SH-SY5Y (cell line): ENCODE measurements around the gene ENGASE.

Source experiments
- GATA2 ChIP-seq: IDR thresholded peaks from 2 replicates; pipeline ENCODE4 v1.6.1; 2011; ENCODE audit warnings: mild to moderate bottlenecking, low read depth, low read length
- GATA3 ChIP-seq: IDR thresholded peaks from 2 replicates; pipeline ENCODE4 v1.6.1; 2011; ENCODE audit warnings: low read depth, mild to moderate bottlenecking, low read length, moderate library complexity

Gene ENGASE

GRCh38 chr17:79074649-79075445, at the start of gene ENGASE:
Gene ENGASE (plus strand): TSS chr17:79074824. CDS start chr17:79074945, 121 bp downstream.
- TF ChIP-seq GATA3 (no peak), GATA2 (no peak)

- TF ChIP-seq GATA3 (no peak), GATA2 (no peak)
Observed at GRCh38 chr17:79024901-79025737, 49.5 kb upstream of the ENGASE start.

DNA sequence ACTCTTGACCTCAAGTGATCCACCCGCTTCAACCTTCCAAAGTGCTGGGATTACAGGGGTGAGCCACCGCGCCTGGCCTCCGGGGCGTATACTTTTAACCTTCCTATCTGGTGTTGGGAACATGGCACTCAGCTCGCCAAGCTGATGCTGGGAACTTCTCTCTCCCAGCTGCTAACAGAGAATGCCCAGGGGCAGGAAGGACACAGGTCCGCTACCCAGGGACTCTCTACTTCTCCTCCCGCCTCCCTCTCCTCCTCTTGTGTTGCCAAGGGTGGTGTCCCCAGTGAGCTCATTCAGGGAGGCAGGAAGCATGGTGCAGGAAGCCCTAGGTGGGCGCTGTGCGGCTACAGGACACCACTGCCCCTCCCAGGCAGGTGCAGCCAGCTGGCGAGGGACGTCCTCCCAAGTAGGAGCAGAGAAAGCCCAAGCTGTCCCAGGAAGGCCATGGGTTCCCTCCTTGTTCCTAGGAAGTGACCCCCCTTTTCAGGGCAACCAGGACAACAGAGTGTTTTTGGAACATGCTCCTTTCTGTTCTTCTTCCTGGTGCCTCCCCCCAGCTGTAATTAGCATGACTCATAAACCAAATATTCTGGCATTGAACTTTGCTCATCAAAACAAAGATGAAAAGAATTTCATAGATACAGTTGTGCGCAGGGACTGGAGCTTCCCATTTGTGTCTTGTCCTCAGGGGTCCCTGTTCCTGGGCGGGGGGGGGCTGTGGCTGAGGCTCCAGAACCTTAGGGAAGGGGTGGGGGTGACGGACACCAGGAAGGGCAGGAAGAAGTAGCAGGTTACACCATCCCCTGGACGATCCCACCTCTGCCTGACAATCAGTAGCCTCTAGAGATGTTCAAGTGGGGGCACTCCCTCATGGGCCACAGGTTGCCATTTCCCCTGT, 48.0 kb upstream of the ENGASE start:
- TF ChIP-seq GATA3, result no peak
- no peak for TF ChIP-seq GATA2

GRCh38 chr17:79027274-79027924, 47.2 kb upstream of the ENGASE start:
- TF ChIP-seq GATA3 (no peak), GATA2 (peak; percentile 99)

DNA sequence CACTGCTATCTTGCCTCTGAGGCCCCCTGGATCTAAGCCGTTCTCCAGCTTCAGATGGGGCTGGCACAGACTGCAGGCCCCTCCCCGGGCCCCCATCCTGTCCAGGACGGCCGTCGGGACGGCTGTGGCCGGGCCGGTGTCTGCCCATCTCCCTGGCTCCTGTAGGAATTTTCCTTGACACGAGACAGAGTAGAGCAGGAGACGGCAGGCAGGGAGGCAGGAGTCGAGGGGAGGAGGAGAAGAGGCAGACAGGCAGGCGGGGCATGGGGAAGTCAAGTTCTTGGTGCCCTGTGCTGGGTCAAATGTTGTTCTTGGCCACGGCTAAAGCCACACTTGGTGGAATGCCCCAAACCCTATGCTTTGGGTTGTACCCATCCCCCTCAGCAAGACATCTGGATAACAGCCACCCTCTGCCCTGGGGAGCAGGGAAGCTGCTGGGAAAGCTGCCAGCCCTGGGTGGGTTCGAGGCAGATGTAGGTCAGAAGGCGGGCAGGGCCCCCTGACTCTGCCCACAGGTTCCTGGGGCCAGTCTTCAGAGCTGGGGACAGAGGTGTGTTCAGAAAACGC, 46.6 kb upstream of the ENGASE start:
- TF ChIP-seq GATA2, result no peak
- no peak for TF ChIP-seq GATA3

GRCh38 chr17:79028496-79029326, 45.9 kb upstream of the ENGASE start:
- TF ChIP-seq GATA2, result no peak
- no peak for TF ChIP-seq GATA3

DNA sequence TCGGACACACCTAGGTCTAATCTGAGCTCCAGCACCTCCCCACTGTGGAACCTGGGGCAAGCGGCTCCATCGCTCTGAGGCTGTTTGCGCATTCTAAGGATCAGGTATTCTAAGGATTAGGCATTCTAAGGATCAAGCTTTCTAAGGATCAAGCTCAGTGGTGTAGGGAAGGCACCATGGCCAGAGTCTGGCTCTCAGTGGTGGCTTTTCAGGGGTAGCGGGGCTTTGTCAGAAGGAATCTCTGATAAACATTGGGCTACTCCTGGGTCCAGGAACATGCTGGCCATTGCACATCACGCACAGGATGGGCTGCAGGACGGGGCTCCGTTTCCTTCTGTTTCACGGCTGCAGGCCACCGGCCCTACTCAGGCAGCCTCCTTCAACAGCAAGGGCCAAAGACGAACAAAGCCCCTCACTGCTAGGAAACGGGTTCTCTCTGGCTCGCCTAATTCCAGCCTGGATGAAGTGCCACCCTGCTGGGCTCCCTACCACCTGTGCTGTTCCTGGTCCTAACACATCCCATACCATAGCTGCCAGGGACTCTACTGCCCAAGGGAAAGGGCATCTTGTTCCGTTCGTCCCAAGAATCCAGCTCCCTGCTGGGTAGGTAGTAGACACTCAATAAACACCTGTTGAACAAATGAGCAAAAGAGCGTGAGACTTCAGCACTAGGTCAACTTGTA, 45.2 kb upstream of the ENGASE start:
- TF ChIP-seq GATA3 (no peak), GATA2 (no peak)

GRCh38 chr17:79031996-79032875, 42.4 kb upstream of the ENGASE start:
- TF ChIP-seq GATA2, result no peak
- no peak for TF ChIP-seq GATA3

DNA sequence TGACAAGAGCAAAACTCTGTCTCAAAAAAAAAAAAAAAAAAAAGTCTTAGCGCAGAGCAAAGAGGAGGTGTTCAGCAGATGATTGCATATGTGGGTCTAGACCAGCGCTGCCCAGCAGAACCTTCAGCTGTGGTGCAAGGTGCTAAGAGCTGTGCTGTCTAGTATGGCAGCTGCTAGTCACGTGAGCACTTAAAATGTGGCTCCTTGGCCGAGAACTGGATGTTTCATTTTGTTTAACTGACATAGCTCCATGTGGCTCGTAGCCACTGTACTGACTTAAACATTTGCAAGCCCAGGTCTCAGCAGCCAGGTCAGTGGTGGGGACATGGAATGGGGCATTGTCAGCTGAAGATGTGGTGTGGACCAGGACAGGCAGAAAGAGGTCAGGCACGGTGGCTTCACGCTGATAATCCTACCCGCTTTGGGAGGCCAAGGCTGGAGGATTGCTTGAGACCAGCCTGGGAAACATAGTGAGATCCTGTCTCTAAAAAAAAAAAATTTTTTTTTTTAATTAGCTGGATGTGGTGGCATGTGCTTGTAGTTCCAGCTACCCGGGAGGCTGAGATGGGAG, 41.5 kb upstream of the ENGASE start:
- no peak for TF ChIP-seq GATA3
- TF ChIP-seq GATA2, result no peak

DNA sequence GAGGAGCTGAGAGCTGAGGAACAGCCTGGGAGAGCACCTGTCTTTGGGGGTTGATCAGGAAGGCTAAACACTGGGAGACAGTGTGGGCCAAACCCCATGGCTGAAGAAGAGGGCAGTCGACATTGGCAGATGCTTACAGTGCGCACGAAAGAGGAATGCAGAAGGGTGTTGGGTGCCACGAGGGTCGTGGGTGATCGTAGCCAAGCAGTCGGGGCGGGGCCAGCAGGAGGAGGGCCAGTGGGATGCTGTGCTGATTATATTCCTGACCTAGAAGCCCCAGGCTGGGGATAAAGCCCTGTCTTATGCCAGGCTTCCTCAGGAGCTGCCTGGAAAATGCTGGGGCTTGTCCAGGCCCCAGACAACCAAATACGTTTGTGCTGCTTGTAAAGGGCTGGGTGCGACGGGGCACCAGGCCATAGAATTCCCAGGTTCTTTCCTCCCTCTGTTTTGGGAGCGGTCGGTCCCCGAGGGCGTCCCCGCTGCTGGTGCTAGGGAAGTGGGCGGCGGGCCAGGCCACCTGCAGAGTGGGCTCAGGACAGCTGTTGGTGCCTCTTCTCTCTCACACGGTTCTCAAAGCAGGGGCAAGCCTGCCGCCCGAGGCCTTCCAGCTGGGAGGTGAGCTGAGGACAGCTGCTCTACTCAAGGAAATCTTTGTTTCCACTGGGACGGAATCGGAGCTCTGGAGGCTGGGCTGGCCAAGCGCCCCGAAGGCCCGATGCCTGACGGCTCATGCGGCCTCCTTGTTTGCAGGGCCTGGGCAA, 40.7 kb upstream of the ENGASE start:
- no peak for TF ChIP-seq GATA3
- no peak for TF ChIP-seq GATA2
